Measurements from ENCODE around the gene DPP6. TPM values are rescaled to one million over a fixed set of nuclear protein-coding genes. Genes with fewer than 3 reads are reported as not detected.
"Not testable (repeated sequence)": the region's sequence is repeated elsewhere in the genome, so short reads cannot be mapped to it uniquely, and the experiment has no call there.

DPP6 gene
- not detected for total RNA-seq
- not detected for polyA plus RNA-seq

DNA sequence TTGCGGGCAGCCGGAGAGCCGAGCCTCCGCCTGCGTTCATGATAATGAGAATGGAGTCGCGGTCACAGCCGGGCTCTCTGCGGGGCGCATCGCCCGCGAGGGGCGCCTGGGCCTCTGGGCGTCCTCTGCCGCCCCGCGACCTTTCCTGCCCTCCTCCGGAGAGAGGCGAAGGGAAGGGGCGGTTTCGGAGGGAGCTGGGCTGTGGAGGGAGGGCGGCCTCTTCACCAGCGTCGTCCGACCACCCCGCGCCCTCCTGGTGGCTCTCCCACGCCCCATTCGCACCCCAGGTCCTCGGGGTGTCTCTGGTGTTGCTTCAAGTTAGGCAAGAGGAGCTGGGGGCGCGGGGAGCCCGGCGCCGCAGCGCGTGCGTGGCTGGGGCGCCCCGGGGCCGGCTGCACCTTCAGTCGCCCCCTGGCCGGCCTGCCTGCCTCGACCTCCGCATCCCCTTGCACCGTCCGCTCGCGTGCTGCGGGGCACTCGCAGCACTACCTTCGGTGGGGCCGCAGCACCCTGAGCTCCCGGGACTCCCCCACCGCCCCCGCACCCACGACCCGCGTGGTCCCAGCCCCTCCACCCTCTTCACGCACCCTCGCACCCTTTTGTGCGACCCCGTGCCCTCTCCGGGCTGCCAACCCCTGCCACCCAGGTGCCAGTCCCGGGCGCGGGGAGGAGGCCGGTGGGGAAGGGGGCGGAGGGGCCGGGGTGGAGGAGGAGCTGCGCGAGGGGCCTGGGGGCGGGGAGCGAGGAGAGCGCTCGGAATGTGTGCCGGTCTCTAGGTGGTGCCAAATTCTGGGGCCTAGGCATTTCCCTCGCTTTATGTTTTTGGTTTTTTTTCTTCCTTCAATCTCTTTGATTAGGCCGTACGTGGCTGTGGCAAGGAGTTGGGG is at the start of gene DPP6:
DPP6 (plus strand) TSS at position 756 of the 887 bp plus-strand sequence.
- H3K27me3 ChIP-seq (ENCODE audit: control insufficient read depth, insufficient read depth, low read length); H3K4me3 Mint-ChIP-seq; H3K36me3 Mint-ChIP-seq; DNase-seq; H3K27ac ChIP-seq (ENCODE audit: insufficient read depth, low read length, poor library complexity, severe bottlenecking); H3K4me3 ChIP-seq (ENCODE audit: low read depth, low read length); H3K36me3 ChIP-seq (ENCODE audit: control insufficient read depth, insufficient read depth, low read length); H3K27me3 Mint-ChIP-seq; ATAC-seq (ENCODE audit: low read depth in 2 of 2); H3K4me1 ChIP-seq (ENCODE audit: control insufficient read depth, insufficient read depth, low read length, poor library complexity, severe bottlenecking); H3K9me3 Mint-ChIP-seq; H3K9me3 ChIP-seq (ENCODE audit: control insufficient read depth in 2 of 2, low read length in 2 of 2); H3K27ac Mint-ChIP-seq; H3K4me1 Mint-ChIP-seq: not testable (repeated sequence)

- H3K27me3 Mint-ChIP-seq; H3K4me3 Mint-ChIP-seq; H3K4me3 ChIP-seq (ENCODE audit: low read depth, low read length); H3K4me1 ChIP-seq (ENCODE audit: control insufficient read depth, insufficient read depth, low read length, poor library complexity, severe bottlenecking); H3K27ac ChIP-seq (ENCODE audit: insufficient read depth, low read length, poor library complexity, severe bottlenecking); H3K9me3 Mint-ChIP-seq; H3K36me3 Mint-ChIP-seq; H3K27ac Mint-ChIP-seq; H3K4me1 Mint-ChIP-seq; ATAC-seq (ENCODE audit: low read depth in 2 of 2); H3K27me3 ChIP-seq (ENCODE audit: control insufficient read depth, insufficient read depth, low read length); H3K9me3 ChIP-seq (ENCODE audit: control insufficient read depth in 2 of 2, low read length in 2 of 2); DNase-seq; H3K36me3 ChIP-seq (ENCODE audit: control insufficient read depth, insufficient read depth, low read length): not testable (repeated sequence)
These were observed 42.7 kb upstream of the DPP6 start for GRCh38 chr7:154009423-154009911.

- not testable (repeated sequence) for H3K27ac Mint-ChIP-seq; H3K4me3 Mint-ChIP-seq; H3K4me1 ChIP-seq (ENCODE audit: control insufficient read depth, insufficient read depth, low read length, poor library complexity, severe bottlenecking); DNase-seq; H3K27ac ChIP-seq (ENCODE audit: insufficient read depth, low read length, poor library complexity, severe bottlenecking); H3K9me3 ChIP-seq (ENCODE audit: control insufficient read depth in 2 of 2, low read length in 2 of 2); H3K36me3 Mint-ChIP-seq; H3K4me3 ChIP-seq (ENCODE audit: low read depth, low read length); H3K4me1 Mint-ChIP-seq; ATAC-seq (ENCODE audit: low read depth in 2 of 2); H3K9me3 Mint-ChIP-seq; H3K27me3 Mint-ChIP-seq; H3K27me3 ChIP-seq (ENCODE audit: control insufficient read depth, insufficient read depth, low read length); H3K36me3 ChIP-seq (ENCODE audit: control insufficient read depth, insufficient read depth, low read length)
These were observed 41.3 kb upstream of the DPP6 start for GRCh38 chr7:154010726-154011568.

DNA sequence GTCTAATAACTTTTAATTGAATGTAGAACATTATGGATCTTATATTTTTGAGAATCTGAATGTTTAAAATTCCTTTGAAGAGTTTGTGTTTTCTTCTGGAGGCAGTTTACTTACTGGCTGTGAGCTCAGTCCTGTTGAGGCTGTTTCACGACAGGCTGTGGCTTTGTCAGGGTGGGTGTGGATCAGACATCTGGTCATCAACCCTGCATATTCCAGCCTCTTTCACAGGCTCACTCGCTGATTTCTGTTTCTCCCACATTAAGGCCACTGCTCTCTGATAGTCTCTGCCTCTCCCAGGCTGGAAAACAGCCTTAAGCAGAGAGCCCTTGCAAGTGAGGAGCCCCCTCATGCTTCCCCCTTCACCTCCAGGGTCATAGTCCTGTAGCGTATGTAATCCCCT is 39.4 kb upstream of the DPP6 start:
- H3K27ac ChIP-seq (ENCODE audit: insufficient read depth, low read length, poor library complexity, severe bottlenecking); H3K9me3 Mint-ChIP-seq; H3K9me3 ChIP-seq (ENCODE audit: control insufficient read depth in 2 of 2, low read length in 2 of 2); H3K4me1 ChIP-seq (ENCODE audit: control insufficient read depth, insufficient read depth, low read length, poor library complexity, severe bottlenecking); H3K36me3 Mint-ChIP-seq; H3K4me3 ChIP-seq (ENCODE audit: low read depth, low read length); H3K27ac Mint-ChIP-seq; H3K27me3 Mint-ChIP-seq; DNase-seq; ATAC-seq (ENCODE audit: low read depth in 2 of 2); H3K4me3 Mint-ChIP-seq; H3K36me3 ChIP-seq (ENCODE audit: control insufficient read depth, insufficient read depth, low read length); H3K4me1 Mint-ChIP-seq; H3K27me3 ChIP-seq (ENCODE audit: control insufficient read depth, insufficient read depth, low read length): not testable (repeated sequence)

DNA sequence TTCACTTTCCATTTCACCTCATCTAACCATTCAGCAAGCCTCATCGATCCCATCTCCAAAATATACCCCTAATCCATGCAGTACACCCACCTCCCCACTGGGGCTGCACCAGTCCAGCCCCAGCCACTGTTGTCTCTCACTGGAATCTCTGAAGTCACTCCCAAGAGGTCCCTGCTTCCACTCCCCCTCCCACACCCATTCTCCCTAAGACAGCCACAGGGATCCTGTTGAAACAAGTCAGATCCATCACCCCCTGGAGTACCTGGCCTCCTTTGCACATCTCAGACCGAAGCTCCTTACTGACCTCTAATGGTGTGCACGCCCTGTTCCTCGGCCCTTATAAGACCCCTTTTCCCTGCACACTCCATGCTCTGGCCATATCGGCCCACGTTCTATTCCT is 36.6 kb upstream of the DPP6 start:
- not testable (repeated sequence) for H3K36me3 Mint-ChIP-seq; H3K4me1 Mint-ChIP-seq; H3K27me3 ChIP-seq (ENCODE audit: control insufficient read depth, insufficient read depth, low read length); H3K4me1 ChIP-seq (ENCODE audit: control insufficient read depth, insufficient read depth, low read length, poor library complexity, severe bottlenecking); H3K27ac ChIP-seq (ENCODE audit: insufficient read depth, low read length, poor library complexity, severe bottlenecking); DNase-seq; H3K36me3 ChIP-seq (ENCODE audit: control insufficient read depth, insufficient read depth, low read length); H3K4me3 Mint-ChIP-seq; H3K9me3 ChIP-seq (ENCODE audit: control insufficient read depth in 2 of 2, low read length in 2 of 2); ATAC-seq (ENCODE audit: low read depth in 2 of 2); H3K4me3 ChIP-seq (ENCODE audit: low read depth, low read length); H3K27ac Mint-ChIP-seq; H3K27me3 Mint-ChIP-seq
- H3K9me3 Mint-ChIP-seq, result peaks cover 0 to 10% (median 2%) of the 10 kb centered on the region in 7 donors

- H3K4me1 ChIP-seq (ENCODE audit: control insufficient read depth, insufficient read depth, low read length, poor library complexity, severe bottlenecking); H3K4me3 Mint-ChIP-seq; H3K36me3 Mint-ChIP-seq; DNase-seq; H3K27me3 Mint-ChIP-seq; H3K4me3 ChIP-seq (ENCODE audit: low read depth, low read length); H3K4me1 Mint-ChIP-seq; ATAC-seq (ENCODE audit: low read depth in 2 of 2); H3K9me3 ChIP-seq (ENCODE audit: control insufficient read depth in 2 of 2, low read length in 2 of 2); H3K27me3 ChIP-seq (ENCODE audit: control insufficient read depth, insufficient read depth, low read length); H3K27ac Mint-ChIP-seq; H3K27ac ChIP-seq (ENCODE audit: insufficient read depth, low read length, poor library complexity, severe bottlenecking); H3K36me3 ChIP-seq (ENCODE audit: control insufficient read depth, insufficient read depth, low read length); H3K9me3 Mint-ChIP-seq: not testable (repeated sequence)
These were observed 33.8 kb upstream of the DPP6 start for GRCh38 chr7:154018354-154018753.

DNA sequence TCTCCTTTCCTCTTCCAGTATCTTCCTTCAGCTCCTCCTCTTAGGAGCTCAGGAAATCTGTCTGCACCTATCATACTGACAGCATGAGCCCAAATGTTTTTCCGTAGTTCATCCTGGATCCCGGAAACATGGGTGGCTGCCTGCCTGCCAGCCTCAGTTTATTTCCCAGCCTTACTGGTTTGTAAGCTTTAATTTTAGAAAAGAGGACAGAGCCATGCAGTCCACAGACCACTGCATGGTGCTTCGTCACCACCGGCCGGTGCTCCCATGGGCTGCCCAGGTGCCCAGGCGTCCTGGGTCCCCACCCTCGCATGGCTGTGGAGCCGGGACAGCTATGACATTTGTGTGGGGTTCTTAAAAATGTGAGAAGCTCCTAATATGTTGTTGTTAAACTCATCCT is 24.4 kb upstream of the DPP6 start:
- H3K27me3 Mint-ChIP-seq; H3K9me3 Mint-ChIP-seq; H3K4me3 Mint-ChIP-seq; H3K27me3 ChIP-seq (ENCODE audit: control insufficient read depth, insufficient read depth, low read length); DNase-seq; H3K27ac ChIP-seq (ENCODE audit: insufficient read depth, low read length, poor library complexity, severe bottlenecking); H3K4me3 ChIP-seq (ENCODE audit: low read depth, low read length); H3K9me3 ChIP-seq (ENCODE audit: control insufficient read depth in 2 of 2, low read length in 2 of 2); H3K4me1 Mint-ChIP-seq; H3K27ac Mint-ChIP-seq; ATAC-seq (ENCODE audit: low read depth in 2 of 2); H3K4me1 ChIP-seq (ENCODE audit: control insufficient read depth, insufficient read depth, low read length, poor library complexity, severe bottlenecking); H3K36me3 Mint-ChIP-seq; H3K36me3 ChIP-seq (ENCODE audit: control insufficient read depth, insufficient read depth, low read length): not testable (repeated sequence)
